COR-L47 (cell line): ENCODE data around the gene CLEC16A.

Source experiments
- DNase-seq: peaks from one replicate; lab custom pipeline; 2025; lab: John Stamatoyannopoulos, UW

The CLEC16A gene

DNA sequence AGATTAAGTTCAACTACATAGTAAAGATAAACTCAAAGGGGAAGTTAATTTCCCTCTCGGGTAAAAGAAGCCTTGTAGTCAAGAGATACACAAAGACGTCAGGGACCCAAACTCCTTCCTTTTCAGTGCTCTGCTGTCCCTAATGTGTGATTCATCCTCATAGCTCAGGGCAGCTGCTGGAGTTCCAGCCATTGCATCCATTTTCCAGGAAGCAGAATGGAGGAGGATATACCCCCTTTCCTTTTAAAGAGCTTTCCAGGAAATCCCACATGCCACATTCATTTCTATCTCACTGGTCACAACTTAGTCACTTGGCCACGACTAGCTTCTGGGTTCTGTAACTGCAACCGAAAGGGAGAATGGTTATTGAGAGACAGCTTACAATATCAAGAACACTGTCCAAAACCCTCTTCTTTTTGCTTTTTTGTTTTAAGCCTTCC, 216.3 kb downstream of the CLEC16A start:
- no peak for DNase-seq

DNA sequence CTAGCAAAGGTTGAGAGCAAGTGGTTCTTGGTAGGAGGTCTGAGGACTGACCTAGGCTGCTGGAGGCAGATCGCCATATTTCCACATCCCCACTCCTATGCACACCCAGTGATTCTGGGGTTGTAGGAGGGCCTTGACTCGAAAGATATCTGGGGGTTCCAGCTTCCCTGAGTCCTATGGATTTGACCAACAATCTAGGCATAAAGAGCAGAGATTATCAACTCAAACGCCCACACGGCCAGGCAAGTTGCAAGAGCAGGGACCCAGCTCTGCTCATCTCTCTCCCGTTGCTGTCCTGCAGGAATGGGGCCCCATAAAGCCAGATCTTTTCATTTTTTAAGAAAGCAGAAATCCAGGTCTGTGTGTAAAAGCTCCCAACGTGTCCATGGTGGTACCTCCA, 217.1 kb downstream of the CLEC16A start:
- no peak for DNase-seq

DNA sequence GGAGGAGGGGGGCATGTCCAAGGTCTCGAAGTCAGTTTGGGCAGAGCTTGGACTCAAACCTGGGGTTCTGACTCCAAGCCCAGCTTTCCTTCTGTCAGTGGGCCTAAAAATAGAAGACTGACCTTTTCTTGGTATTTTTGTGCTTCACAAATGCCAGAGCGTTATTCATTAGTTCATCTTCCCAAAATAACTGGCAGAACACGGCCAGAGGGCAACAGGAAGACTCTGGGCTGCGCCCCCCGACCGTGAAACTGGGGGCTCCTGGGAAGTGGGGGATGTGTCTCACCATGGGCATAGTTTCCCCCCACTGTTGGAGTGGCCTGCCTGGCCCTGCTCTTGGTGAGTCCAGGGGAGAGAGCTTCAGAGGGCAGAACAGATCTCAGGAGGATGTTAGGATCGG, 217.6 kb downstream of the CLEC16A start:
- DNase-seq: no peak

DNA sequence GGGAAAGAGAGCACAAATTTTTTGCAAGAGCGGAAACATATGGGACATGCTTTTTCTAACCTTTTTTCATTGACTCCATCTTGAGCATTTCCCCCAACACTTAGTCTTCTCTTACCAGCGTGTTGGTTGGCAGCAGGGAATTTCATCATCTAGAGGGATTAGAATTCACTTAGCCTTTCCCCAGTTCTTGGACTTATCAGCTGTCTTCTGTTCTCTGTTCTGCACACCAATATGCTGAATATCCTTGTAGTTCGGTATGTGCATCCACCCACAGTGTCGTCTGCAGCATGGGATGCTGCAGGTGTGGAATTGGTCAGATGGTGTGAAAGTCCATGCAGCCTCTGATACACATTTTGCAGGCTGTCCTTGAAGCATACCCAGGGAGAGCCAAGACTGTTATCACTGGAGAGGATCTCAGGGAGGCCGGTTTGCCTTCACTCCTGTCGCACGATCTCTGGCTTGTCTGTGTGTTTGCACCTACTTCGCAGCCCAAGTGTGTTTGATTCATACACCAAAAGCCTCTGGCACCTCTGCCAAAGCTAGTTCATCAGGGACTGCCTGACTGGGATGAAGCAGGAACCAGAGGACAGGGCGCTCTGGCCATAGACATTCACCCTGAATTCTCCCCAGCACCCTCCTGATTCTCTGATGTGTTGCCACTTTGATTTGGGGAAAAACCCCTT, 218.4 kb downstream of the CLEC16A start:
- DNase-seq: no peak

- no peak for DNase-seq
These were observed 219.4 kb downstream of the CLEC16A start for GRCh38 chr16:11163761-11164261.

GRCh38 chr16:11164482-11165270, 220.3 kb downstream of the CLEC16A start:
- peak; percentile 16 for DNase-seq

DNA sequence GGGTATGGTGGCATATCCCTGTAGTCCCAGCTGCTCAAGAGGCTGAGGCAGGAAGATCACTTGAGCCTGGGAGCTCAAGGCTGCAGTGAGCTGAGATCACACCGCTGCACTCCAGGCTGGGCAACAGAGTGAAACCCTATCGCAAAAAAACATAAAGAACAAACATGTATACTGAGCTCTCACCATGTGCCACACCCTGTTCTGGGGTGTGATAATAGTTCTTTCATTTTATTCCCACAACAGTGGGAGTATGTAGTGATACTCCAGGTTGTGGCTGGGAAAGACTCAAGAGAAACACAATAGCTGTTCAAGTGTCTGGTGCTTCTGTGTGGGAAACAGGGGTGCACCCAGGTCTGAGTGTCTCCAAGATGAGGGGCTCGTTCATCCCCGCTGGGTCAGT, 221.0 kb downstream of the CLEC16A start:
- no peak for DNase-seq

- no peak for DNase-seq
These were observed 221.7 kb downstream of the CLEC16A start for GRCh38 chr16:11165894-11166665.

- no peak for DNase-seq
These were observed 223.2 kb downstream of the CLEC16A start for GRCh38 chr16:11167581-11167980.

GRCh38 chr16:11168386-11169051, 224.2 kb downstream of the CLEC16A start:
- no peak for DNase-seq

DNA sequence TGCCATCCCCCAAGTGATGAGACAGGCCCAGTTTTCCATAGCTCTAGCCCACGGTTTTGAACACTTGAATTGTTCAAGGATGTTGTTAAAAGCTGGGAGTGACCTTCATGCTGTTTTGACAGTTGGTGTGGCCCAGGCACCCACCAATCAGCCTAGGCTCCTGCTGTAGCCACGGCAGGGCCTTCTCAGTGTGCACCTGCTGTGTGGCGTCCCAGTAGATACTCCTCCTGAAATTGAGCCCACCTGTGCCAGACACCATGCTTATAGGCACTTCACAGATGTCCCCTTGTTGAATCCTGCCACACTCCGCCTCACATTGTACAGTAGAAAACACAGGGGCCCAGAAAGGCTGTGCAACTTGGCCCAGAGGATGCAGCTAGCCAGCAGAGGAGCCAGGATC, 225.3 kb downstream of the CLEC16A start:
- no peak for DNase-seq

GRCh38 chr16:11170201-11170600, 225.8 kb downstream of the CLEC16A start:
- no peak for DNase-seq

GRCh38 chr16:11170696-11171447, 226.5 kb downstream of the CLEC16A start:
- DNase-seq: no peak

GRCh38 chr16:11171448-11171709, 227.0 kb downstream of the CLEC16A start:
- no peak for DNase-seq

GRCh38 chr16:11171757-11172299, 227.5 kb downstream of the CLEC16A start:
- DNase-seq: no peak

GRCh38 chr16:11173426-11173825, 229.1 kb downstream of the CLEC16A start:
- DNase-seq: no peak

DNA sequence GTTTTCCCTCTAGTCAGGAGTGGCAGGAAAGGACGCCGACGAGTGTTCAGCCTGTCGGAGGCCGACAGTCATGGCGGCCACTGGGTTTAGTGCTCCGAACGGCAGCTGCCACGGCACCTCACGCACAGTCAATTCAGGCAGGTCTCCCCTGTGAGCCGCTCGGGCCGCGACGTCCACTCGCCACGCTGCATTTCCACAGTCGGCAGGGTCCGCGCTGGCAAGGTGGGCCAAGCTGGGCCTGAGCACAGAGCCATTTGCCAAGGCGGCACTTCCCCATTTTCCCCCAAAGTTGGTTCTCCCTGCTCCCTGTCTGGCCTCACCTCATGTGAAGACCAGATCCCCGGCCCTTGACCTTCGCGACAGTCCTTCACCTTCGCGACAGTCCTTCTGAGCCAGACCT, 229.8 kb downstream of the CLEC16A start:
- no peak for DNase-seq

- no peak for DNase-seq
These were observed 230.9 kb downstream of the CLEC16A start for GRCh38 chr16:11175106-11175786.

GRCh38 chr16:11175787-11176341, 231.5 kb downstream of the CLEC16A start:
- no peak for DNase-seq

- no peak for DNase-seq
These were observed 233.3 kb downstream of the CLEC16A start for GRCh38 chr16:11177578-11178160.
